ENCODE data around the gene ARAF. TPM values are rescaled to one million over a fixed set of nuclear protein-coding genes. Genes with fewer than 3 reads are reported as not detected.

Gene ARAF
- total RNA-seq, 1 experiment from 2014 or later, result 68.5 TPM

DNA sequence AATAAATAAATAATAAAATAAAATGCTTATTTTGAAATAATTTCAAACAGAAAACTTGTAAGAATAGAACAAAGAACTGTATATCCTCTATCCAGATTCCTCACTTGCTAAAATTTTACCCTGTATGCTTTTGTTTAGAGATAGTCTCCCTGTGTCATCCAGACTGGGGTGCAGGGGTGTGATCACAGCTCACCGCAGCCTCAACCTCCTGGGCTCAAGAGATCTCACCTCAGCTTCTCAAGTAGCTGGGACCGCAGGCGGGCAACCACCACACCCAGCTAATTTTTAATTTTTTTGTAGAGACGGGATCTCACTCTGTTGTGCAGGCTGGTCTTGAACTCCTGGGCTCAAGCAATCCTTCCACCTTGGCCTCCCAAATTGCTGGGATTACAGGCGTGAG is 17.5 kb upstream of the ARAF start:
- H3K27ac Mint-ChIP-seq (ENCODE audit: unreplicated experiment), result no peak overlapping the region
- no TSS peak for BruUV-seq (replicated peaks)
- Histone ChIP-seq H3K36me3 (ENCODE audit: control insufficient read depth, insufficient read depth, low read length) (no peaks in the 10 kb centered on the region), H3K4me1 (0 out of 2 replicates have a peak, but pooled peaks cover 5% of the 10 kb centered on the region), H3K9me3 (no peaks in the 10 kb centered on the region), H3K4me3 (ENCODE audit: low read depth, low read length) (no peak overlapping the region), H3K27me3 (replicated peaks; ENCODE audit: control insufficient read depth, insufficient read depth, low read length) (no peaks in the 10 kb centered on the region)
- H3K4me1 Mint-ChIP-seq (ENCODE audit: low read depth, unreplicated experiment), result no peaks in the 10 kb centered on the region
- intact Hi-C loops (cut with micrococcal nuclease; ENCODE audit: unreplicated experiment), result no loop called here
- DNase-seq, result no peak
- ChIA-PET CTCF (no interaction called here), POLR2A (interaction anchor here (0.5 to 1.2 kb wide), 2 partner anchors 13 to 1055 kb away, joined by 4 to 8 read pairs; no protein-coding TSS in a partner anchor)
- H3K9me3 Mint-ChIP-seq (ENCODE audit: unreplicated experiment), result no peaks in the 10 kb centered on the region
- H3K4me3 Mint-ChIP-seq (ENCODE audit: unreplicated experiment), result no peak overlapping the region
- no peaks in the 10 kb centered on the region for H3K27me3 Mint-ChIP-seq (ENCODE audit: insufficient read depth, unreplicated experiment)
- TF ChIP-seq, protein P1, sequence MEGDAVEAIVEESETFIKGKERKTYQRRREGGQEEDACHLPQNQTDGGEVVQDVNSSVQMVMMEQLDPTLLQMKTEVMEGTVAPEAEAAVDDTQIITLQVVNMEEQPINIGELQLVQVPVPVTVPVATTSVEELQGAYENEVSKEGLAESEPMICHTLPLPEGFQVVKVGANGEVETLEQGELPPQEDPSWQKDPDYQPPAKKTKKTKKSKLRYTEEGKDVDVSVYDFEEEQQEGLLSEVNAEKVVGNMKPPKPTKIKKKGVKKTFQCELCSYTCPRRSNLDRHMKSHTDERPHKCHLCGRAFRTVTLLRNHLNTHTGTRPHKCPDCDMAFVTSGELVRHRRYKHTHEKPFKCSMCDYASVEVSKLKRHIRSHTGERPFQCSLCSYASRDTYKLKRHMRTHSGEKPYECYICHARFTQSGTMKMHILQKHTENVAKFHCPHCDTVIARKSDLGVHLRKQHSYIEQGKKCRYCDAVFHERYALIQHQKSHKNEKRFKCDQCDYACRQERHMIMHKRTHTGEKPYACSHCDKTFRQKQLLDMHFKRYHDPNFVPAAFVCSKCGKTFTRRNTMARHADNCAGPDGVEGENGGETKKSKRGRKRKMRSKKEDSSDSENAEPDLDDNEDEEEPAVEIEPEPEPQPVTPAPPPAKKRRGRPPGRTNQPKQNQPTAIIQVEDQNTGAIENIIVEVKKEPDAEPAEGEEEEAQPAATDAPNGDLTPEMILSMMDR (IDR thresholded peaks at IDR 0.05; ENCODE audit: insufficient read depth in 1 of 2, low read depth in 1 of 2, low read length in 1 of 2, severe bottlenecking in 1 of 2, unreplicated experiment in 1 of 2), result no peak
- H3K36me3 Mint-ChIP-seq (ENCODE audit: insufficient read depth, unreplicated experiment), result no peaks in the 10 kb centered on the region

DNA sequence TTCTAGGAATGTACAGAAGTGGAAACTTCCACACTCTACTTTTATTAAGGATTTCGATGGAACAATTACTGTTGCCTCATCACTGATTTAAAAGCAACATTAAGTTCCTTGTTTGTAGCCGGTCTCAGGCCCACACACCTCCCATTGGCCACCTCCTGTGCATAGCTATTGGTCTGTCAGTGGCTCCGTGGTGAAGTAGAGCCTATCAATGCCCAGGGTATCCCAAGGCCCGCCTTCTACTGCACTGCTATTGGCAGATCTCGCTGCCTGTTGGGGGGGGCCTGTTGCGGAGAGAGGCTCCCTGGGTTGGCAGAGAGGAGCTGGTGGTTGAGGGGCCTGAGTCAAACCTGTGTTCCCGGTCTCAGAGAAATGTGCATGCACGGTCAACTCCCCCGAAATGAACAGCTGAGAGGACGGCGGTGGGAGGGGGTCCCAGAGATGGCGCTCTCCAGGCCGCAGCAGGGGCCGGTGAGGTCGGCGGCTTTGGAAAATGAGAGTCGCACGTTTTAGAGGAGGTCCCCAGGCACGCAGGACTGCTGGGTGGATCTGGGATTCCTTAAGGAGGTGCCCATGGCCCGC is 4.9 kb upstream of the ARAF start:
- intact Hi-C loops (cut with micrococcal nuclease; ENCODE audit: unreplicated experiment), result loop anchor here (1.0 kb wide), 1 partner anchor 15 kb away; no protein-coding TSS in a partner anchor
- Histone ChIP-seq H3K4me1 (no peaks in the 10 kb centered on the region), H3K9me3 (no peaks in the 10 kb centered on the region), H3K4me3 (ENCODE audit: low read depth, low read length) (peak overlapping the region; percentile 55), H3K36me3 (ENCODE audit: control insufficient read depth, insufficient read depth, low read length) (no peaks in the 10 kb centered on the region), H3K27me3 (replicated peaks; ENCODE audit: control insufficient read depth, insufficient read depth, low read length) (no peaks in the 10 kb centered on the region)
- TF ChIP-seq, protein P1 (IDR thresholded peaks at IDR 0.05; ENCODE audit: insufficient read depth in 1 of 2, low read depth in 1 of 2, low read length in 1 of 2, severe bottlenecking in 1 of 2, unreplicated experiment in 1 of 2), result no peak
- no peaks in the 10 kb centered on the region for H3K9me3 Mint-ChIP-seq (ENCODE audit: unreplicated experiment)
- DNase-seq, result peak; percentile 89 to 91
- POLR2A ChIA-PET, result interaction anchor here (0.6 to 1.2 kb wide), 7 partner anchors 9 to 338 kb away, joined by 3 to 13 read pairs (median 6); partner anchors contain the start of gene ELK1
- peak overlapping the region; percentile 83 for H3K4me3 Mint-ChIP-seq (ENCODE audit: unreplicated experiment)
- CTCF ChIA-PET, result interaction anchor here (1.0 to 1.7 kb wide), 3 partner anchors 15 to 88 kb away, joined by 3 to 9 read pairs (median 3); no protein-coding TSS in a partner anchor
- no TSS peak for BruUV-seq (replicated peaks)
- H3K27ac Mint-ChIP-seq (ENCODE audit: unreplicated experiment), result peak overlapping the region; percentile 86
- H3K27me3 Mint-ChIP-seq (ENCODE audit: insufficient read depth, unreplicated experiment), result no peaks in the 10 kb centered on the region
- H3K36me3 Mint-ChIP-seq (ENCODE audit: insufficient read depth, unreplicated experiment), result peaks cover 12% of the 10 kb centered on the region
- H3K4me1 Mint-ChIP-seq (ENCODE audit: low read depth, unreplicated experiment), result peaks cover 12% of the 10 kb centered on the region

DNA sequence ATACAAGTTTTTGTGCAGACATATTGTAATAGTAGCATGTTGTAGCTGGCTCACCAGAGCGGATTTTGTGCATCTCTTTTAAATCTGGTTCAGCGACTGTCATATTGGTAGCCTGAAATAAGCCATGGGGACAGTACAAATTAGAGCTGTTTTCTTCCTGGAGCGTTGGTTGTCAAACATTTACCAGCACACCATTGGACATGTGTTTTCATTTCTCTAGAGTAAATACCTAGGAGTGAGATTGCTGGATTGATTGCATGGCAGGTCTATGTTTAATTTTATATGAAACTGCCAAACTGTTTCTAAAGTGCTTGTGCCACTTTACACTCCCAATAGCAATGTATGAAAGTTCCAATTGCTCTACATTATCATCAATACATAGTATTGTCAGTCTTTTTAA is 2.6 kb upstream of the ARAF start:
- DNase-seq, result no peak
- Histone ChIP-seq H3K4me3 (ENCODE audit: low read depth, low read length) (no peak overlapping the region), H3K27me3 (replicated peaks; ENCODE audit: control insufficient read depth, insufficient read depth, low read length) (no peaks in the 10 kb centered on the region), H3K9me3 (no peaks in the 10 kb centered on the region), H3K36me3 (ENCODE audit: control insufficient read depth, insufficient read depth, low read length) (no peaks in the 10 kb centered on the region), H3K4me1 (no peaks in the 10 kb centered on the region)
- Mint-ChIP-seq H3K9me3 (ENCODE audit: unreplicated experiment) (no peaks in the 10 kb centered on the region), H3K4me3 (ENCODE audit: unreplicated experiment) (no peak overlapping the region), H3K4me1 (ENCODE audit: low read depth, unreplicated experiment) (peaks cover 12% of the 10 kb centered on the region), H3K27ac (ENCODE audit: unreplicated experiment) (no peak overlapping the region), H3K36me3 (ENCODE audit: insufficient read depth, unreplicated experiment) (peaks cover 16% of the 10 kb centered on the region), H3K27me3 (ENCODE audit: insufficient read depth, unreplicated experiment) (no peaks in the 10 kb centered on the region)
- TF ChIP-seq, protein P1 (IDR thresholded peaks at IDR 0.05; ENCODE audit: insufficient read depth in 1 of 2, low read depth in 1 of 2, low read length in 1 of 2, severe bottlenecking in 1 of 2, unreplicated experiment in 1 of 2), result no peak
- BruUV-seq (replicated peaks), result no TSS peak
- intact Hi-C loops (cut with micrococcal nuclease; ENCODE audit: unreplicated experiment), result no loop called here
- POLR2A ChIA-PET, result no interaction called here
- CTCF ChIA-PET, result no interaction called here
